Forelimb muscle (tissue), 1 donor: ENCODE measurements around the gene TNFRSF25. TPM values are rescaled to one million over a fixed set of nuclear protein-coding genes. Genes with fewer than 3 reads are reported as not detected.
"Not testable (repeated sequence)": the region's sequence is repeated elsewhere in the genome, so short reads cannot be mapped to it uniquely, and the experiment has no call there.

ENCODE experiments used
- DNase-seq: peaks from one replicate; pipeline ENCODE4 v3.0.0-alpha.2; 2013; ENCODE audit warnings: low read depth
- polyA plus RNA-seq: library from polyadenylated mRNA; unstranded; fragments of 120-200 nt; gene quantifications from one replicate; pipeline ENCODE4 v1.2.1, GENCODE V29; 2013; ENCODE audit not compliant: insufficient read length

The TNFRSF25 gene
- polyA plus RNA-seq, 1 donor, result 10.4 TPM

GRCh38 chr1:6501279-6501813 lies 35.4 kb upstream of the TNFRSF25 start:
- DNase-seq, result no peak

GRCh38 chr1:6500544-6501278 lies 34.7 kb upstream of the TNFRSF25 start:
- DNase-seq, result no peak

GRCh38 chr1:6499296-6499695 lies 33.3 kb upstream of the TNFRSF25 start:
- DNase-seq, result no peak

- no peak for DNase-seq
These were observed 32.7 kb upstream of the TNFRSF25 start for GRCh38 chr1:6498576-6499111.

GRCh38 chr1:6497867-6498575 lies 32.0 kb upstream of the TNFRSF25 start:
- no peak for DNase-seq

- DNase-seq, result no peak
These were observed 31.4 kb upstream of the TNFRSF25 start for GRCh38 chr1:6497215-6497866.

GRCh38 chr1:6496890-6497214 lies 30.9 kb upstream of the TNFRSF25 start:
- DNase-seq, result no peak

GRCh38 chr1:6496365-6496721 lies 30.4 kb upstream of the TNFRSF25 start:
- no peak for DNase-seq

- DNase-seq, result no peak
These were observed 29.8 kb upstream of the TNFRSF25 start for GRCh38 chr1:6495540-6496364.

GRCh38 chr1:6495041-6495441 lies 29.1 kb upstream of the TNFRSF25 start:
- no peak for DNase-seq

- no peak for DNase-seq
These were observed 28.7 kb upstream of the TNFRSF25 start for GRCh38 chr1:6494627-6495026.

- DNase-seq, result not testable (repeated sequence)
These were observed 27.9 kb upstream of the TNFRSF25 start for GRCh38 chr1:6493834-6494223.

GRCh38 chr1:6491966-6492365 lies 26.0 kb upstream of the TNFRSF25 start:
- no peak for DNase-seq

- no peak for DNase-seq
These were observed 25.5 kb upstream of the TNFRSF25 start, which contains the start of gene PLEKHG5 for GRCh38 chr1:6491480-6491962. Gene PLEKHG5 (minus strand): TSS chr1:6491667. CDS start chr1:6477571, 14,096 bp downstream.

- DNase-seq, result no peak
These were observed 25.1 kb upstream of the TNFRSF25 start for GRCh38 chr1:6491081-6491449.

- DNase-seq, result no peak
These were observed 24.5 kb upstream of the TNFRSF25 start for GRCh38 chr1:6490181-6491080.

GRCh38 chr1:6489799-6490180 lies 23.8 kb upstream of the TNFRSF25 start:
- DNase-seq, result no peak

- DNase-seq, result no peak
These were observed 23.4 kb upstream of the TNFRSF25 start for GRCh38 chr1:6489383-6489765.

GRCh38 chr1:6488602-6489382 lies 22.8 kb upstream of the TNFRSF25 start:
- no peak for DNase-seq
